Esophagus squamous epithelium (tissue), 5 donors: ENCODE results near the gene RGS9BP. TPM values are rescaled to one million over a fixed set of nuclear protein-coding genes. Genes with fewer than 3 reads are reported as not detected.
"Not testable (repeated sequence)": the region's sequence is repeated elsewhere in the genome, so short reads cannot be mapped to it uniquely, and the experiment has no call there.

Source experiments
- DNase-seq: peaks from one replicate; lab custom pipeline; 2025; lab: John Stamatoyannopoulos, UW
- H3K27ac ChIP-seq, 4 donors: fragments of 200-600 bp; sonication (generic); one replicate each; pipeline ENCODE4 v1.5.1; 2016 to 2019; ENCODE audit warnings: mild to moderate bottlenecking in 1 of 4
- H3K27me3 ChIP-seq, 4 donors: fragments of 200-600 bp; sonication (generic); 1 replicate in 3 of 4; 2 replicates in 1 of 4; pipeline versions ENCODE4 v1.5.1 to v1.6.0; 2017 to 2021; ENCODE audit warnings: antibody characterized with exemption in 1 of 4
- H3K36me3 ChIP-seq, 3 donors: fragments of 200-600 bp; sonication (generic); one replicate each; pipeline ENCODE4 v1.5.1; 2016 to 2019
- H3K4me1 ChIP-seq, 3 donors: fragments of 200-600 bp; sonication (generic); one replicate each; pipeline ENCODE4 v1.5.1; 2017 to 2019
- H3K4me3 ChIP-seq, 4 donors: fragments of 200-600 bp; sonication (generic); 1 replicate in 3 of 4; 2 replicates in 1 of 4; pipeline ENCODE4 v1.5.1; 2016 to 2019; ENCODE audit warnings: mild to moderate bottlenecking in 2 of 4, moderate library complexity in 1 of 4
- H3K9me3 ChIP-seq, 3 donors: fragments of 200-600 bp; sonication (generic); one replicate each; pipeline ENCODE4 v1.5.1; 2016 to 2019
- POLR2A ChIP-seq, 4 donors: fragments of 450-650 bp; IDR thresholded peaks; one replicate each; pipeline ENCODE4 v1.6.1; 2017; ENCODE audit warnings: antibody characterized with exemption in 4 of 4, mild to moderate bottlenecking in 4 of 4, moderate library complexity in 3 of 4
- WGBS, 2 donors: methylation state at CpG; one replicate each; pipeline ENCODE4 v1.1.5; 2018; 5-methylcytosine and 5-hydroxymethylcytosine counted together
- intact Hi-C: fragments of 100-400 bp; cut with DNase I; formaldehyde crosslinking; loops from one replicate; pipeline ENCODE4 v1.15.0; 2022
- total RNA-seq, 4 donors: library from RNA; depleted of rRNA; stranded (reverse); fragments of >200 nt; gene quantifications; one replicate each; pipeline ENCODE4 v1.1.0, GENCODE V29; 2016
- TF ChIP-seq, protein P1 (sequence below), 6 experiments: fragments of 450-650 bp in 4 of 6; fragments of 200-600 bp in 2 of 6; sonication (generic) in 2 of 6; IDR thresholded peaks; one replicate each; pipeline ENCODE4 v1.5.1; 2016 to 2019; ENCODE audit warnings: antibody characterized with exemption in 6 of 6, mild to moderate bottlenecking in 4 of 6, moderate library complexity in 4 of 6
- donor health status: DM: yes; HTN: yes; CAD: no.

The RGS9BP gene
- total RNA-seq, 4 donors from 2014 or later: 0.09 to 2.0 (median 0.23) TPM

DNA sequence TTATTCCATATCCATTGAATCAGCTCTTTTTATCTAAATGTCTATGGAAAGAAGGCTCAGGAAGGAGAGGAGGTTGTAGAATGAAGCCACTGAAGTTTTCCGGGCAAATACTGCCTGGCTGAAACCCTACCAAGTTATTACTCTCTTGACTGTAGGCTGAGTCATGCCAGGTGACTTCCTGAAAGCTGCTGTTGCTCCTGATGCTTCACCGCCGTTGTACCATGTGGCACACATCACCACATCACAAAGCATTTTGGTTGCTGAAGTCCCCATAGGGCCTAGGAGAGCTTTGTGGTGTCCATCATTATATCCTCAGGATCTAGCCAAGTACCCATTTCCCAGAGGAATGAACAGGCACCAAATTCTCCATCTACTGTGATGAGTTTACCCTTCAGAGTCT lies 32.8 kb downstream of the RGS9BP start:
- no peaks in the 10 kb centered on the region for H3K27me3 ChIP-seq
- H3K9me3 ChIP-seq: peaks cover 0 to 12% (median 11%) of the 10 kb centered on the region in 3 donors
- 33 to 50% methylated on average over 3 of the region's 3 CpGs for WGBS, 2 donors
- no peak overlapping the region for H3K27ac ChIP-seq
- no peaks in the 10 kb centered on the region for H3K4me1 ChIP-seq
- H3K4me3 ChIP-seq: no peak overlapping the region
- intact Hi-C loops: no loop called here
- H3K36me3 ChIP-seq: peaks cover 0 to 90% (median 0%) of the 10 kb centered on the region in 3 donors
- no peak for TF ChIP-seq POLR2A (IDR thresholded peaks at IDR 0.05)
- no peak for DNase-seq

DNA sequence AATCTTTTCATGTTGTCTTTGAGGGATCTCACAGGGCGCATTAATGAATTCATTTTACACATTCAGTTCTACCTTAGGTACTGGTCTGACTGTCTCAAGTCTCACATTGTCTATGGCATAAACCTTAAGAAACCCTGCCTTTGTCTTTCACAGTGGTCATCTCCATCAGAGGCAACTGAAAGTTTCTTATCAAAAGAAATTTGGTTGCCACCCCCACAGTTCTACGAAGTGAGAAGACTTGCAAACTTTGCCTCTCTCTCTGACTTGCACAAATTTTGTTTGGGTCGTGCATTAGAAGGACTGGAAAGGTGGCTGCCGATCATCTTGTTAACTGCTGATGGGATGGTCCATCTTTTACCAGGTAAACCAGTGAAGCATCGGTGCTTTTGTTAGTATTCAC lies 33.4 kb downstream of the RGS9BP start:
- DNase-seq: no peak
- Histone ChIP-seq H3K9me3 (peaks cover 0 to 7% (median 6%) of the 10 kb centered on the region in 3 donors), H3K4me3 (no peak overlapping the region), H3K27me3 (no peaks in the 10 kb centered on the region), H3K36me3 (peaks cover 0 to 91% (median 0%) of the 10 kb centered on the region in 3 donors), H3K4me1 (no peaks in the 10 kb centered on the region), H3K27ac (no peak overlapping the region)
- WGBS, 2 donors: 80 to 95% methylated on average over 5 of the region's 5 CpGs
- no peak for TF ChIP-seq POLR2A (IDR thresholded peaks at IDR 0.05)
- TF ChIP-seq, protein P1, sequence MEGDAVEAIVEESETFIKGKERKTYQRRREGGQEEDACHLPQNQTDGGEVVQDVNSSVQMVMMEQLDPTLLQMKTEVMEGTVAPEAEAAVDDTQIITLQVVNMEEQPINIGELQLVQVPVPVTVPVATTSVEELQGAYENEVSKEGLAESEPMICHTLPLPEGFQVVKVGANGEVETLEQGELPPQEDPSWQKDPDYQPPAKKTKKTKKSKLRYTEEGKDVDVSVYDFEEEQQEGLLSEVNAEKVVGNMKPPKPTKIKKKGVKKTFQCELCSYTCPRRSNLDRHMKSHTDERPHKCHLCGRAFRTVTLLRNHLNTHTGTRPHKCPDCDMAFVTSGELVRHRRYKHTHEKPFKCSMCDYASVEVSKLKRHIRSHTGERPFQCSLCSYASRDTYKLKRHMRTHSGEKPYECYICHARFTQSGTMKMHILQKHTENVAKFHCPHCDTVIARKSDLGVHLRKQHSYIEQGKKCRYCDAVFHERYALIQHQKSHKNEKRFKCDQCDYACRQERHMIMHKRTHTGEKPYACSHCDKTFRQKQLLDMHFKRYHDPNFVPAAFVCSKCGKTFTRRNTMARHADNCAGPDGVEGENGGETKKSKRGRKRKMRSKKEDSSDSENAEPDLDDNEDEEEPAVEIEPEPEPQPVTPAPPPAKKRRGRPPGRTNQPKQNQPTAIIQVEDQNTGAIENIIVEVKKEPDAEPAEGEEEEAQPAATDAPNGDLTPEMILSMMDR (IDR thresholded peaks at IDR 0.05): no peak
- intact Hi-C loops: no loop called here

DNA sequence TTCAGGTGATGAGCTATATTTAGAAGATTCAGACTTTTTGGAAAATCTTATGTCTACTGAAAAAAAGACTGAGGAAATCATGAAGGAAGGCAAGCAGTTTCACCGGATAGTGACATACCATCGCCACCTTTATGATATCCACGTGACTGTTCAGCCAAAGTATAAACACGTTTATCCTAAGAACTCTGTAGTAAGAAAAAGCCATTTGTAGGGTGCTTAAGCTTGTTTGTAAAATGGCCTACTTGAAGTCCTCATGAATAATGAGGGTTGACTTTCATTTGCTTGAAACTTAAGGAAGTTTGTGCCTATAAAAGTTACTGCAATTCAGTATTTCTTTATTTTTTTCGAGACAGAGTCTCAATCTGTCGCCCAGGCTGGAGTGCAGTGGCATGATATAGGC lies 36.1 kb downstream of the RGS9BP start:
- Histone ChIP-seq H3K27me3 (no peaks in the 10 kb centered on the region), H3K36me3 (peaks cover 0 to 85% (median 0%) of the 10 kb centered on the region in 3 donors), H3K27ac (no peak overlapping the region), H3K4me3 (no peak overlapping the region), H3K9me3 (no peaks in the 10 kb centered on the region), H3K4me1 (no peaks in the 10 kb centered on the region)
- TF ChIP-seq, protein P1 (IDR thresholded peaks at IDR 0.05): no peak
- no peak for TF ChIP-seq POLR2A (IDR thresholded peaks at IDR 0.05)
- WGBS, 2 donors: 89 to 90% methylated on average over 6 of the region's 6 CpGs
- no peak for DNase-seq
- intact Hi-C loops: no loop called here

GRCh38 chr19:32716203-32716602 lies 40.6 kb downstream of the RGS9BP start:
- DNase-seq, H3K27me3 ChIP-seq, H3K27ac ChIP-seq, intact Hi-C loops, H3K9me3 ChIP-seq, H3K4me3 ChIP-seq: not testable (repeated sequence)
- peaks cover 0 to 58% (median 0%) of the 10 kb centered on the region in 3 donors for H3K36me3 ChIP-seq
- 94 to 97% methylated on average over 7 of the region's 7 CpGs for WGBS, 2 donors
- peaks cover 0 to 17% (median 0%) of the 10 kb centered on the region in 3 donors for H3K4me1 ChIP-seq

- Histone ChIP-seq H3K9me3 (no peaks in the 10 kb centered on the region), H3K4me3 (no peak overlapping the region), H3K27ac (peak overlapping the region in 2 of 4 donors; percentile 27 to 37), H3K27me3 (no peaks in the 10 kb centered on the region), H3K4me1 (peaks cover 0 to 17% (median 0%) of the 10 kb centered on the region in 3 donors), H3K36me3 (peaks cover 0 to 45% (median 0%) of the 10 kb centered on the region in 3 donors)
- WGBS, 2 donors: 49 to 81% methylated on average over 5 of the region's 5 CpGs
- TF ChIP-seq POLR2A (IDR thresholded peaks at IDR 0.05): no peak
- TF ChIP-seq, protein P1 (IDR thresholded peaks at IDR 0.05): no peak
- intact Hi-C loops: no loop called here
- no peak for DNase-seq
These were observed 41.8 kb downstream of the RGS9BP start for GRCh38 chr19:32717496-32717895.

GRCh38 chr19:32718286-32718685 lies 42.6 kb downstream of the RGS9BP start:
- no peak for DNase-seq
- no peaks in the 10 kb centered on the region for H3K27me3 ChIP-seq
- 49 to 87% methylated on average over 7 of the region's 7 CpGs for WGBS, 2 donors
- H3K9me3 ChIP-seq: no peaks in the 10 kb centered on the region
- intact Hi-C loops: no loop called here
- no peak overlapping the region for H3K4me3 ChIP-seq
- H3K27ac ChIP-seq: peak overlapping the region in 3 of 4 donors; percentile 27 to 43 (median 37)
- peaks cover 0 to 17% (median 0%) of the 10 kb centered on the region in 3 donors for H3K4me1 ChIP-seq
- TF ChIP-seq, protein P1 (IDR thresholded peaks at IDR 0.05): no peak
- no peak for TF ChIP-seq POLR2A (IDR thresholded peaks at IDR 0.05)
- peaks cover 0 to 37% (median 0%) of the 10 kb centered on the region in 3 donors for H3K36me3 ChIP-seq
